GM06990 (cell line): Measurements from ENCODE around the gene FSTL4.

Experiments
- DNase-seq: peaks from one replicate; pipeline ENCODE4 v3.0.0-alpha.2; 2011; ENCODE audit not compliant: insufficient read length; ENCODE audit errors: extremely low read depth
- H3K27me3 ChIP-seq: replicated peaks from 2 replicates; pipeline ENCODE4 v1.6.0; 2011; ENCODE audit warnings: low read length; ENCODE audit not compliant: control insufficient read depth, insufficient read depth
- H3K36me3 ChIP-seq: 2 replicates; pipeline ENCODE4 v1.5.1; 2011; ENCODE audit warnings: low read length; ENCODE audit not compliant: control insufficient read depth, insufficient read depth
- H3K4me3 ChIP-seq: replicated peaks from 2 replicates; pipeline ENCODE4 v1.5.1; 2011; ENCODE audit warnings: low read depth, mild to moderate bottlenecking, control low read depth, low read length
- TF ChIP-seq, protein P1 (sequence below): IDR thresholded peaks from 2 replicates; pipeline ENCODE4 v1.5.1; 2011; ENCODE audit warnings: low read length, control low read depth, mild to moderate bottlenecking, inconsistent platforms; ENCODE audit not compliant: insufficient read depth, poor library complexity, severe bottlenecking

FSTL4 gene

GRCh38 chr5:133581348-133581747 is 31.0 kb downstream of the FSTL4 start:
- DNase-seq, result no peak
- TF ChIP-seq, protein P1, sequence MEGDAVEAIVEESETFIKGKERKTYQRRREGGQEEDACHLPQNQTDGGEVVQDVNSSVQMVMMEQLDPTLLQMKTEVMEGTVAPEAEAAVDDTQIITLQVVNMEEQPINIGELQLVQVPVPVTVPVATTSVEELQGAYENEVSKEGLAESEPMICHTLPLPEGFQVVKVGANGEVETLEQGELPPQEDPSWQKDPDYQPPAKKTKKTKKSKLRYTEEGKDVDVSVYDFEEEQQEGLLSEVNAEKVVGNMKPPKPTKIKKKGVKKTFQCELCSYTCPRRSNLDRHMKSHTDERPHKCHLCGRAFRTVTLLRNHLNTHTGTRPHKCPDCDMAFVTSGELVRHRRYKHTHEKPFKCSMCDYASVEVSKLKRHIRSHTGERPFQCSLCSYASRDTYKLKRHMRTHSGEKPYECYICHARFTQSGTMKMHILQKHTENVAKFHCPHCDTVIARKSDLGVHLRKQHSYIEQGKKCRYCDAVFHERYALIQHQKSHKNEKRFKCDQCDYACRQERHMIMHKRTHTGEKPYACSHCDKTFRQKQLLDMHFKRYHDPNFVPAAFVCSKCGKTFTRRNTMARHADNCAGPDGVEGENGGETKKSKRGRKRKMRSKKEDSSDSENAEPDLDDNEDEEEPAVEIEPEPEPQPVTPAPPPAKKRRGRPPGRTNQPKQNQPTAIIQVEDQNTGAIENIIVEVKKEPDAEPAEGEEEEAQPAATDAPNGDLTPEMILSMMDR, result no peak
- Histone ChIP-seq H3K27me3 (peaks cover 3% of the 10 kb centered on the region), H3K4me3 (no peak overlapping the region), H3K36me3 (no peaks in the 10 kb centered on the region)

GRCh38 chr5:133580618-133581017 is 31.7 kb downstream of the FSTL4 start:
- TF ChIP-seq, protein P1, result no peak
- DNase-seq, result no peak
- H3K36me3 ChIP-seq, result no peaks in the 10 kb centered on the region
- peaks cover 3% of the 10 kb centered on the region for H3K27me3 ChIP-seq
- H3K4me3 ChIP-seq, result no peak overlapping the region

DNA sequence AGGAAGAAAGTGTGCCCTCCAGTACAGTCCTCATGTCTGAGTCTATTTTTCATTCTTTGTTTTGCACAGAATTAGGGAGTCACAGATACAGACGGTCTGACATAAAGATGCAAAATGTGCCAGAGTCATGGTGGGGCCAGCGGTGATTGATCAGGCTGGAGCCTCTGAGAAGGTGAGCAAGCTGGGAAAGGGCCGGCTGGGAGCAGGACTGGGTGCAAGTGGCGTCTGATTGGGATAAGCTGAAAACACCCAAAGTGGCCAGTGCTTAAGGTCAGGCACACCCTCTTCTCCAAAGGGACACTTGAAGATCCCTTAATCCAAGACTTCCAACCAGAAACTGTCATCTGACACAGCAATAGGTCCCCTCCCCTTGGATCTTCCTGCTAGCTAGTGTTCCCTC is 32.6 kb downstream of the FSTL4 start:
- TF ChIP-seq, protein P1, result no peak
- Histone ChIP-seq H3K36me3 (no peaks in the 10 kb centered on the region), H3K4me3 (no peak overlapping the region), H3K27me3 (peaks cover 3% of the 10 kb centered on the region)
- DNase-seq, result no peak

GRCh38 chr5:133569347-133569746 is 43.0 kb downstream of the FSTL4 start:
- DNase-seq, result no peak
- H3K4me3 ChIP-seq, result no peak overlapping the region
- H3K36me3 ChIP-seq, result no peaks in the 10 kb centered on the region
- no peaks in the 10 kb centered on the region for H3K27me3 ChIP-seq
- TF ChIP-seq, protein P1, result no peak

- TF ChIP-seq, protein P1, result no peak
- no peak for DNase-seq
Observed at GRCh38 chr5:133565993-133566392, 46.3 kb downstream of the FSTL4 start.

GRCh38 chr5:133564921-133565565 is 47.3 kb downstream of the FSTL4 start:
- Histone ChIP-seq H3K36me3 (no peaks in the 10 kb centered on the region), H3K4me3 (no peak overlapping the region), H3K27me3 (no peaks in the 10 kb centered on the region; the same call in 1 of the 2 replicates)
- TF ChIP-seq, protein P1, result no peak
- no peak for DNase-seq

More at GRCh38 chr5:133565993-133566392, 46.3 kb downstream of the FSTL4 start:
- Histone ChIP-seq H3K4me3 (no peak overlapping the region), H3K27me3 (no peaks in the 10 kb centered on the region; the same call in 1 of the 2 replicates), H3K36me3 (no peaks in the 10 kb centered on the region)
